Sigmoid colon (tissue), 4 donors: Measurements from ENCODE around the gene CNN2.

ENCODE experiments used
- CTCF ChIP-seq, 4 experiments: fragments of 450-650 bp in 3 of 4; fragments of 200-600 bp in 1 of 4; IDR thresholded peaks; one replicate each; pipeline ENCODE4 v1.5.1; 2016 to 2019; ENCODE audit warnings: antibody characterized with exemption in 4 of 4, mild to moderate bottlenecking in 3 of 4, moderate library complexity in 2 of 4
- EP300 ChIP-seq, 4 donors: sonication (generic); formaldehyde crosslinking; IDR thresholded peaks; one replicate each; pipeline ENCODE4 v1.6.1; 2017; ENCODE audit warnings: antibody characterized with exemption in 4 of 4
- POLR2A ChIP-seq, 2 donors: fragments of 450-650 bp; IDR thresholded peaks; one replicate each; pipeline ENCODE4 v1.6.1; 2016; ENCODE audit warnings: antibody characterized with exemption in 2 of 2, mild to moderate bottlenecking in 2 of 2, moderate library complexity in 2 of 2
- POLR2AphosphoS5 ChIP-seq, 4 donors: sonication (generic); formaldehyde crosslinking; IDR thresholded peaks; one replicate each; pipeline ENCODE4 v1.6.1; 2017; ENCODE audit warnings: antibody characterized with exemption in 4 of 4

DNA sequence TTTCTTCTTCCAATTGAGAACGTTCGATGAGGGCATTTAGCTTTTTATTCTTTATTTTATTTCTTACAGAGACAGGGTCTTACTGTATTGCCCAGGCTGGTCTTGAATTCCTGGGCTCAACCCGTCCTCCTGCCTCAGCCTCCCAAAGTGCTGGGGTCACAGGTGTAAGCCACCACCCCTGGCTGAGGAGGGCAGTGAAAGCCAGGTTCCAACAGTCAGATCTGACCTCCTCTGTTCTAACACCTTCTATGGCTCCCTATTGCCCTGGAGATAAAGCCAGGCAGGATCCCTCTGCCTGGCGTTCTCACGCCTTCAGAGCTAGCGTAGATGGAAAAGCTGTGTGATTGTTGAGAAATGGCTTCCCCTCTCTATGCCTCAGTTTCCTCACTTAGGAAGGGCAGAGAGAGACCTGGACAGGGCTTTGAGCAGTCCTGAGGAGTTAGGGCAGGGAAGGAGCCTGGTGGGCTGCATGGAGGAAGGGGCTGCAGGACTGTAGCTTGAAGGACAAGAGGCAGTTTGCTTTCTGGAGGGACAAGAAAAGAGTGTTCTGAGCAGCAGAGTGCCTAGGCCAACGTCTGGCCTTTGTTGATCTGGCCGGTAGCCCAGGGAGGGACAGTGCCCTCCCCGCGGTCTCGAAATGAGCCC is 46.1 kb downstream of the CNN2 start:
- no peak for TF ChIP-seq CTCF (IDR thresholded peaks at IDR 0.05)
- no peak for TF ChIP-seq POLR2A (IDR thresholded peaks at IDR 0.05)
- TF ChIP-seq POLR2AphosphoS5 (IDR thresholded peaks at IDR 0.05) = no peak
- no peak for TF ChIP-seq EP300 (IDR thresholded peaks at IDR 0.05)
